Posterior cingulate gyrus (tissue), 11 donors: ENCODE data around the gene HMGCS2.

Experiments
- DNase-seq, 10 donors: peaks; one replicate each; pipeline versions ENCODE4 v3.0.0 to v3.0.0-alpha.2; 2020 to 2021; ENCODE audit warnings: mixed read lengths in 3 of 10
- intact Hi-C: fragments of 100-400 bp; cut with DNase I; formaldehyde crosslinking; loops from one replicate; pipeline ENCODE4 v1.15.1; 2023

The HMGCS2 gene

DNA sequence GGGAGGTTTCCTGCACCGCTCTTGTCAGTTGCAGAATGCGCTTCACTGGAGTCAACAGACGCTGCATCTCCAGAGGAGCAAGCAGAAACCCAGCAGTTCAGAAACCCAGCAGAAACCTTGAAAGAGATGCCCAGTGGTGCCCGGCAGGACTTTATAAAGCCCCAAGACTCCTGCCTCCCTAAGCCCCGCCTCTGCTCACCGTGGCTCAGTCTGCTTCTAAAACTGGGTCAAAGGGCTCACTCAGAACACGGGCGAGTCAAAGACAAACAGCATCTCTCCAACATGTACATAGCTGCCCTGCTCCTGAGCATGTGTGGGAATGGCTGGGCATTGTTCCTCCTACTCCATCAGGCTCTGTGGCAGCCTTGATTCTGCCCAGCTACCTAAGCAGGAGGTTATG lies at the start of gene HMGCS2:
Gene HMGCS2 (minus strand): TSS at position 128 of the 400 bp plus-strand sequence. CDS start 61 bp downstream, at position 67.
- no peak for DNase-seq
- intact Hi-C loops: no loop called here

- intact Hi-C loops: no loop called here
- no peak for DNase-seq
These were observed 49.5 kb upstream of the HMGCS2 start for GRCh38 chr1:119818181-119818580.

DNA sequence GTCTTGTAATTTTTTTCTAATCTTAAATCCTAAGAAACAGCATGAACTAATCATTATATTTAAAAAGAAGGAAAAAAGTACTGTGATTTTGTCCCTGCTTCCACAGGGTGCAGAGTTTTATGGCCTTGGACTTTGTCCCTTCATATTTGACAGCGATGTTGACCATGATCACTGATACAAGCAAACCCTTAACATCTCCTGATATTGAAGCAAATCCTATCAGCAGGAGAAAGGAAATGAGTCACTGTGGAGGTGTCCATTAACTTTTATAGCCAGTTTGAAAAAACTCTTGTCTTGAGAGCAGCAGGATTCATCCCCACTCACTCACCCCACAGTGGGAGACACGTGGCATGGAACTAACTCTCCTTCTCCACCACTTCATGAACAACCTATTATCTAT lies 47.7 kb upstream of the HMGCS2 start:
- DNase-seq: no peak
- intact Hi-C loops: no loop called here

- intact Hi-C loops: no loop called here
- no peak for DNase-seq
These were observed 47.2 kb upstream of the HMGCS2 start for GRCh38 chr1:119815928-119816327.

GRCh38 chr1:119815361-119815760 lies 46.7 kb upstream of the HMGCS2 start:
- intact Hi-C loops: no loop called here
- no peak for DNase-seq

- DNase-seq: no peak
- intact Hi-C loops: no loop called here
These were observed 45.6 kb upstream of the HMGCS2 start for GRCh38 chr1:119814288-119814687.

- intact Hi-C loops: no loop called here
- DNase-seq: no peak
These were observed 43.4 kb upstream of the HMGCS2 start for GRCh38 chr1:119811985-119812557.

- intact Hi-C loops: no loop called here
These were observed 42.7 kb upstream of the HMGCS2 start, which contains the start of gene REG4 for GRCh38 chr1:119811387-119811786. REG4 (minus strand) TSS chr1:119811460; CDS start chr1:119808769, 2,691 bp downstream.

GRCh38 chr1:119808972-119809550 lies 40.4 kb upstream of the HMGCS2 start:
- peak; percentile 37 to 96 (median 74) for DNase-seq
- intact Hi-C loops: loop anchor here (5.0 kb wide), 1 partner anchor 67 kb away; no protein-coding TSS in a partner anchor

More at GRCh38 chr1:119811387-119811786, 42.7 kb upstream of the HMGCS2 start, which contains the start of gene REG4:
- no peak for DNase-seq

DNA sequence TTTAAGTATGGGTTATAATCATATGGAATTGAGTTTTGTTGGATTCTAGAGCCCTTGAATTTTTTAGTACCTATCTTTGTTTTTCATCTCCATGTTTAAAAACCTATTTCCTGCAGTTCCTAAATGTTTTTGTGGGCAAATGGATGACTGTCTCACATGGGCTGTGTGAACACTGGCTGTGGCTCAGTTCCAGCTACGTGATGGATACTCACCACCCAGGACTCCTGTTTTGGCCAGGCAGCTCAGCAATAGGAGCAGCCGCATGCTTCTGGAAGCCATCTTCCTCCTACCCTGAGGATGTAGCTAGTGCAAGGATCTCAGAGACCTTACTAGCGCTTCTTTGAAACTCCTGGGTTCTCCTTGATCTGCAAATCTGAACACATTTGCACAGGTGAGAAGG lies 39.8 kb upstream of the HMGCS2 start:
- intact Hi-C loops: loop anchor here (5.0 kb wide), 1 partner anchor 66 kb away; no protein-coding TSS in a partner anchor
- DNase-seq: no peak

GRCh38 chr1:119806489-119806888 lies 37.8 kb upstream of the HMGCS2 start:
- intact Hi-C loops: loop anchor here (5.0 kb wide), 1 partner anchor 64 kb away; no protein-coding TSS in a partner anchor
- DNase-seq: no peak

DNA sequence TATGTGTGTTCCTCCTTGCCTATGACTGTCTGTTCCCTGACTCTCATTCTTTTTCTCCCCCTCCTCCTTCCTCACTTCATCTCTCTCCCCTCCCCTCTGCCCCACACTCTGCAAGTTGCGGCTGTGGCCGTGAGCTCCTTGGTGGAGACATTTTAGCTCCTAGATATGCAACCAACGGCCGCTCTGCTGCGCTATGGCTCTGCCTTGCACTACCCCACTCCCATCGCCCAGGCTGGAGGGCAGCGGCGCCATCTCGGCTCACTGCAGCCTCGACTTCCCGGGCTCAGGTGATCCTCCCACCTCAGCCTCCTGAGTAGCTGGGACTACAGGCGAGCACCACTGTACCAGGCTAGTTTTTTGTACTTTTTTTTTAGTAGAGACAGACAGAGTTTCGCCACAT lies 37.0 kb upstream of the HMGCS2 start:
- intact Hi-C loops: loop anchor here (5.0 kb wide), 1 partner anchor 63 kb away; no protein-coding TSS in a partner anchor
- DNase-seq: peak in 1 of 10 donors; percentile 60

DNA sequence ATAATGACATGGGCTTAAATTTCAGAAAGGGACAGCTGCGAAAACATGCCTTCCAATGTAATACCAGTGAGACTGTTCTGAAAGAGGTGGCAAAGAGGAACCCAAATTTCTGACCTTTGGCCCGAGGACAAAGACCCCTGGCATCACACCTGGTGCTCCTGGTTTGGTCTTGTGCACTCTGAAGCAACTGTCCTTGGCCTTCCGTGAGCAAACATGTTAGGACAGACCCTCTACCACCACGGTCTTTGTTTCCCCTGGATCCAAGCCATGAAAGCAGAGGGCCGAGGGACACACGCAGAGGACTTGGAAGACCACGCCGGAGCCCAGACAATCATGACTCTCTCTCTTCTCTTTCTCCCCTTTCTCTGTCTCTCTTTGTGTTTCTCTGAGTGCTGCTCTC lies 36.5 kb upstream of the HMGCS2 start:
- intact Hi-C loops: loop anchor here (5.0 kb wide), 1 partner anchor 63 kb away; no protein-coding TSS in a partner anchor
- DNase-seq: peak in 1 of 10 donors; percentile 67

DNA sequence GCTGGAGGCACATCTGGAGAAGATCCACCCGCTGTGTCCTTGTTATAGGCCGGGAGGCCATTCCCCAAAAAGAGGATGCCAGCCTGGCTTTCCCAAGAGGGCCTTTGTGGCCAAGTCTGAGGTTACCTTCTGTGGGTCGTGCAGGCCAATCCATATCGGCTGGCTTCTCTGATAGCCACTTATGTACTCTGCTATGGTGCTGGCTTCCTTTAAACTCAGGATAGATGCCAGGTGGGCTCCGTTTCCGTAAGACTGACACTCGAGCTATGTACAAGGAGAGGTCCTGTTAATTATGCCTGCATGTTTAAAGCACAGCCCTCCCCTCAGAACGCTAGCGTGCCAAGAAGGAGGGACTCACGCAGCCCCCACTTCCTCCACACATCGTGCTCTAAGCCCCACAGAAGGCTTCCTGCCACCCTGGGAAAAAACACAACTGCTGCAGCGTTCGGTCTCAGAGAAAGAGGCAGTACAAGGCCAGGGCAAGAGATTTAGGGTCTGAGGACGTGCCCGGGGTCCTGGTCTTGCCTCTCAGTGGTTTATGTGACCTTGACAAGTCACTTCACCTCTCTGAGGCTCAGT lies 31.0 kb upstream of the HMGCS2 start:
- intact Hi-C loops: loop anchor here (10.0 kb wide), 1 partner anchor 75 kb away; no protein-coding TSS in a partner anchor
- DNase-seq: no peak

DNA sequence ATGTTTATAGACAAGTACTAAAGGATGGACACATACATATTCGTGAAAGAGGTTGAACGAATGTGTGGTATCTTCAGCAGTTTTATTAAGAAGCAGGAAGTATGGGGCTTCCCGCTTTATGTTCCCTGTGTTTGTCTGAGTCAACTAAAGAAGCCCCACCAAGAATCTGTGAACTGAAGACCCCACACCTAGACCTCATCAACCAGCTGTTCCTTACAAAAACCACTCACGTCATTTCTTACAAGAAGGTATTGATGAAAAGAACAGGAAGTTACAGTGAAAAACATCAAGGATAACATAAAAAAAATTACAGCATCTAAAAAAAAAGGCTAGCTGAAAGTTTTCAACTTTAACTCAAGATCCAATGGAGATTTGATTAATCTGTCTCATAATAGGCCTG lies 30.3 kb upstream of the HMGCS2 start:
- intact Hi-C loops: loop anchor here (10.0 kb wide), 1 partner anchor 76 kb away; no protein-coding TSS in a partner anchor
- no peak for DNase-seq

- intact Hi-C loops: loop anchor here (10.0 kb wide), 1 partner anchor 77 kb away; no protein-coding TSS in a partner anchor
- no peak for DNase-seq
These were observed 28.9 kb upstream of the HMGCS2 start for GRCh38 chr1:119797606-119798005.

GRCh38 chr1:119797162-119797561 lies 28.5 kb upstream of the HMGCS2 start:
- no peak for DNase-seq
- intact Hi-C loops: loop anchor here (10.0 kb wide), 1 partner anchor 78 kb away; no protein-coding TSS in a partner anchor

GRCh38 chr1:119795261-119796200 lies 26.8 kb upstream of the HMGCS2 start:
- peak in 8 of 10 donors; percentile 11 to 87 (median 36) for DNase-seq
- intact Hi-C loops: loop anchor here (10.0 kb wide), 1 partner anchor 79 kb away; no protein-coding TSS in a partner anchor

- intact Hi-C loops: loop anchor here (10.0 kb wide), 1 partner anchor 80 kb away; no protein-coding TSS in a partner anchor
- no peak for DNase-seq
These were observed 26.2 kb upstream of the HMGCS2 start for GRCh38 chr1:119794876-119795240.
